HEK293 (cell line): Measurements from ENCODE around the gene BTBD16.
A peak's percentile ranks its signal among the peaks of the same experiment; 100 is the strongest.

Source experiments
- IKZF3 ChIP-seq: fragments of 450-650 bp; IDR thresholded peaks from 2 replicates; pipeline ENCODE4 v1.5.0; 2018; ENCODE audit warnings: missing biosample characterization, mild to moderate bottlenecking, missing genetic modification characterization, moderate library complexity
- INSM2 ChIP-seq: fragments of 450-650 bp; formaldehyde crosslinking; IDR thresholded peaks from 2 replicates; pipeline ENCODE4 v1.5.1; 2016; ENCODE audit warnings: missing biosample characterization, missing genetic modification characterization
- KLF17 ChIP-seq: fragments of 450-650 bp; formaldehyde crosslinking; IDR thresholded peaks from 2 replicates; pipeline ENCODE4 v1.5.1; 2016; ENCODE audit warnings: missing biosample characterization, missing genetic modification characterization
- PRDM10 ChIP-seq: fragments of 450-650 bp; formaldehyde crosslinking; IDR thresholded peaks from 2 replicates; pipeline ENCODE4 v1.5.1; 2016; ENCODE audit warnings: missing biosample characterization, missing genetic modification characterization
- REPIN1 ChIP-seq: fragments of 450-650 bp; formaldehyde crosslinking; IDR thresholded peaks from 2 replicates; pipeline ENCODE4 v1.5.1; 2017; ENCODE audit warnings: missing biosample characterization, missing genetic modification characterization, low read depth
- SCRT2 ChIP-seq: fragments of 450-650 bp; formaldehyde crosslinking; IDR thresholded peaks from 2 replicates; pipeline ENCODE4 v1.5.1; 2016; ENCODE audit warnings: missing biosample characterization, missing genetic modification characterization
- SP3 ChIP-seq: fragments of 450-650 bp; formaldehyde crosslinking; IDR thresholded peaks from 2 replicates; pipeline ENCODE4 v1.5.1; 2016; ENCODE audit warnings: missing biosample characterization, missing genetic modification characterization
- ZNF146 ChIP-seq: fragments of 450-650 bp; formaldehyde crosslinking; IDR thresholded peaks from 2 replicates; pipeline ENCODE4 v1.5.1; 2016; ENCODE audit warnings: missing biosample characterization, missing genetic modification characterization
- ZNF155 ChIP-seq: fragments of 450-650 bp; formaldehyde crosslinking; IDR thresholded peaks from 2 replicates; pipeline ENCODE4 v1.5.1; 2016; ENCODE audit warnings: missing biosample characterization, missing genetic modification characterization
- ZNF16 ChIP-seq: fragments of 450-650 bp; formaldehyde crosslinking; IDR thresholded peaks from 2 replicates; pipeline ENCODE4 v1.5.1; 2016; ENCODE audit warnings: low read depth, missing biosample characterization, missing genetic modification characterization
- ZNF239 ChIP-seq: fragments of 450-650 bp; formaldehyde crosslinking; IDR thresholded peaks from 2 replicates; pipeline ENCODE4 v1.5.1; 2016; ENCODE audit warnings: missing biosample characterization, missing genetic modification characterization
- ZNF280C ChIP-seq: fragments of 450-650 bp; formaldehyde crosslinking; IDR thresholded peaks from 2 replicates; pipeline ENCODE4 v1.5.1; 2016; ENCODE audit warnings: missing biosample characterization, missing genetic modification characterization
- ZNF37A ChIP-seq: fragments of 450-650 bp; IDR thresholded peaks from 2 replicates; pipeline ENCODE4 v1.5.1; 2018; ENCODE audit warnings: missing biosample characterization, missing genetic modification characterization
- ZNF449 ChIP-seq: fragments of 450-650 bp; formaldehyde crosslinking; IDR thresholded peaks from 2 replicates; pipeline ENCODE4 v1.5.1; 2017; ENCODE audit warnings: missing biosample characterization, mild to moderate bottlenecking, missing genetic modification characterization, moderate library complexity
- ZNF488 ChIP-seq: fragments of 450-650 bp; formaldehyde crosslinking; IDR thresholded peaks from 2 replicates; pipeline ENCODE4 v1.5.1; 2016; ENCODE audit warnings: missing biosample characterization, missing genetic modification characterization
- ZNF518A ChIP-seq: fragments of 450-650 bp; formaldehyde crosslinking; conservative IDR thresholded peaks from 2 replicates; pipeline ENCODE4 v1.5.1; 2016; ENCODE audit warnings: low read depth, missing biosample characterization, missing genetic modification characterization
- ZNF555 ChIP-seq: fragments of 450-650 bp; formaldehyde crosslinking; conservative IDR thresholded peaks from 2 replicates; pipeline ENCODE4 v1.5.1; 2017; ENCODE audit warnings: missing biosample characterization, mild to moderate bottlenecking, missing genetic modification characterization, inconsistent platforms
- ZNF610 ChIP-seq: fragments of 450-650 bp; formaldehyde crosslinking; IDR thresholded peaks from 2 replicates; pipeline ENCODE4 v1.5.1; 2016; ENCODE audit warnings: missing biosample characterization, missing genetic modification characterization, borderline replicate concordance
- ZSCAN18 ChIP-seq: fragments of 450-650 bp; formaldehyde crosslinking; IDR thresholded peaks from 2 replicates; pipeline ENCODE4 v1.5.1; 2016; ENCODE audit warnings: missing biosample characterization, missing genetic modification characterization
- ZXDB ChIP-seq: fragments of 450-650 bp; formaldehyde crosslinking; IDR thresholded peaks from 2 replicates; pipeline ENCODE4 v1.5.1; 2016; ENCODE audit warnings: missing biosample characterization, missing genetic modification characterization

Gene BTBD16

GRCh38 chr10:122307669-122308416 lies 36.7 kb downstream of the BTBD16 start (continued):
- TF ChIP-seq PRDM10 (tag by site-specific recombination) (peak; percentile 53), ZSCAN18 (tag by site-specific recombination) (no peak), ZNF37A (tag by site-specific recombination) (no peak), ZNF16 (tag by site-specific recombination) (no peak), INSM2 (tag by site-specific recombination) (peak; percentile 95), SP3 (tag by site-specific recombination) (peak; percentile 56; the same call in 1 of the 2 replicates), IKZF3 (peak; percentile 79), SCRT2 (tag by site-specific recombination) (peak; percentile 35; the same call in 1 of the 2 replicates), ZNF239 (tag by site-specific recombination) (no peak), ZXDB (tag by site-specific recombination) (peak; percentile 65), ZNF488 (no peak), KLF17 (tag by site-specific recombination) (peak; percentile 73; the same call in 1 of the 2 replicates), ZNF280C (no peak), REPIN1 (no peak), ZNF155 (tag by site-specific recombination) (no peak), ZNF146 (tag by site-specific recombination) (no peak), ZNF555 (tag by site-specific recombination) (no peak), ZNF449 (peak; percentile 43; the same call in 1 of the 2 replicates), ZNF518A (tag by site-specific recombination) (peak; percentile 58), ZNF610 (no peak)
